Esophagus squamous epithelium (tissue), 4 donors: ENCODE measurements around the gene MT1F.

ENCODE experiments used
- CTCF ChIP-seq, 6 experiments: fragments of 450-650 bp in 4 of 6; fragments of 200-600 bp in 2 of 6; sonication (generic) in 2 of 6; IDR thresholded peaks; one replicate each; pipeline ENCODE4 v1.5.1; 2016 to 2019; ENCODE audit warnings: antibody characterized with exemption in 6 of 6, mild to moderate bottlenecking in 4 of 6, moderate library complexity in 4 of 6
- POLR2A ChIP-seq, 4 donors: fragments of 450-650 bp; IDR thresholded peaks; one replicate each; pipeline ENCODE4 v1.6.1; 2017; ENCODE audit warnings: antibody characterized with exemption in 4 of 4, mild to moderate bottlenecking in 4 of 4, moderate library complexity in 3 of 4

GRCh38 chr16:56617212-56618085 lies 40.3 kb upstream of the MT1F start:
- TF ChIP-seq POLR2A (IDR thresholded peaks at IDR 0.05) (peak in 1 of 4 donors; percentile 24), CTCF (IDR thresholded peaks at IDR 0.05) (peak in 1 of 6 experiments; percentile 17)
